GM10248 (cell line): ENCODE data around the gene PLCH1.
"Not testable (repeated sequence)": the region's sequence is repeated elsewhere in the genome, so short reads cannot be mapped to it uniquely, and the experiment has no call there.

ENCODE experiments used
- CTCF ChIA-PET: fragments of 300-600 bp; sonication (Branson Sonifier 250); formaldehyde crosslinking; extraction: SDS; loops from one replicate; lab custom pipeline; 2021; ENCODE audit warnings: antibody characterized with exemption; lab: Yijun Ruan, JAX
- POLR2A ChIA-PET: fragments of 350-650 bp; sonication (Branson Sonifier 250); formaldehyde crosslinking; extraction: SDS; loops from one replicate; lab custom pipeline; 2020; ENCODE audit warnings: antibody characterized with exemption; lab: Yijun Ruan, JAX
- DNase-seq: peaks from one replicate; pipeline ENCODE4 v3.0.0; 2012; ENCODE audit errors: extremely low spot score
- CTCF ChIP-seq: IDR thresholded peaks from 2 replicates; pipeline ENCODE4 v1.5.1; 2012; ENCODE audit warnings: mild to moderate bottlenecking, low read depth; ENCODE audit errors: extremely low read depth, missing control alignments, control extremely low read depth

Gene PLCH1

DNA sequence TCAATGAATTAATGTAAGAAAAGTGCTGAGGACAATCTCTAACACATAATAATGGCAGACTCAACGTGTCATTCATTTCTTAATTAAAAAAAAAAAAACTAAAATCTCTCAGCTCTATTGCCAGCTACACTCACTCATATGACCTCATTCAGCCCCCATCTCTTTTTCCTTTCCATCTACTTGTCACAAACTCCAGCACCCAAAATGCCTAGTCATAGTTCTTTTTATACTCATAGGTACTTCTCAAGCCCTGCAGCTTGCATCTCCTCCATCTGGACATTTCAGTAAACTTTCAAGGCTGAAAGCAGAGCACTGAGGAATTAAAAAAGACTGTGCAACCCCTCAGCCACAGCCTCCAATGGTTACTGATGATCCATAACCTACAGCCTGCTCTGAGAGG, 109.8 kb downstream of the PLCH1 start:
- TF ChIP-seq CTCF = no peak
- POLR2A ChIA-PET = no interaction called here
- DNase-seq = no peak
- CTCF ChIA-PET = no interaction called here

DNA sequence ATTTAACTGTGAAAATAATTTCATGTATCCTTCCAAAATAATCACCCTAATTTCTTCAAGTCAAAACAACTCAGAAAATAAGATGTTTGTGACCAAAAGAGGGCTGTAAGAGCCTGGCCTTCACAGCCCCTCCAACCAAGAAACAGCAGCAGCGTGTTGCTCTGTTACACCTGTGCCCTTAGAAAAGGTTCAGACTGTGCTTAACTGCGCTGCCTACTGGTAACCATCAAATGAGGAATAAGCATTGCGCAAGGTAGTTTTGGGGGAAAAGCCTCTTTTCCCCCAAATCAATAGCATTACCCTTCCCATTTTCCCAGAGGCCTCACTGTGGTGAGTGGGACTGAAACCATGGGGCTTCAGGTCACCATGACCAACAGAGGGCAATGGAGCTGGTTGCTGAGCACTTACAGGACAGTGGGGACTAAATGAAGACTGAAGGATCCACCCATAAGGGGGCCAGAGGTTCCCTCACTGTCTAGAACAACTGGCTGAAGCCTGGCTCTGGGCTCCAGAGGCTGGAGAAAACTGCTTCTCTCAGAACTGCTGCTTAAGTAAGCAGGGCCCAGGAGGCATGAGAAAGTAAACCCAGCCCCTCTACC, 110.7 kb downstream of the PLCH1 start:
- ChIA-PET POLR2A (no interaction called here), CTCF (no interaction called here)
- TF ChIP-seq CTCF = no peak
- DNase-seq = no peak

- ChIA-PET CTCF (interaction anchor here (1.3 kb wide), 1 partner anchor 249 kb away, joined by 3 read pairs; no protein-coding TSS in a partner anchor), POLR2A (no interaction called here)
- TF ChIP-seq CTCF = no peak
- no peak for DNase-seq
Observed at GRCh38 chr3:155631323-155632019, 113.4 kb downstream of the PLCH1 start.

GRCh38 chr3:155629556-155629955, 115.3 kb downstream of the PLCH1 start:
- DNase-seq = no peak
- CTCF ChIA-PET = no interaction called here
- TF ChIP-seq CTCF = no peak
- POLR2A ChIA-PET = no interaction called here

DNA sequence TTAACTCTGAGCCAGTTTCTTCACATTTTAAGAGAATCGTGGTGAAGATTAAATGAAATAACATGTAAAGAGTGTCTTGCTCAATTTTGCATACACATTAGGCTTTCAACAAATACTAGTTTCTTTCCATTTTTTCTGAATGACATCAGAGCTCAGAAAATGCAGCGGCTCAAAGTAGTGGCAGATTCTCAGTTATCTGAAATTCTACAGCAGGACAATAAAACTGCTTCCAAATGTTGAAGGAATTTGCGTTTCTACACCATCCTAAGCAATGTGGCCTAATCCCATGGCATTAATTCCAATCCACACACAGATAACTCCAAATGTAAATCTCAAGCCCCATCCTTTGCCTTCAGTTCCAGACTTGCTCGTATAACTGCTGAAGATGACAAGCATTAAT, 115.8 kb downstream of the PLCH1 start:
- no peak for DNase-seq
- TF ChIP-seq CTCF = no peak
- CTCF ChIA-PET = no interaction called here
- POLR2A ChIA-PET = no interaction called here

DNA sequence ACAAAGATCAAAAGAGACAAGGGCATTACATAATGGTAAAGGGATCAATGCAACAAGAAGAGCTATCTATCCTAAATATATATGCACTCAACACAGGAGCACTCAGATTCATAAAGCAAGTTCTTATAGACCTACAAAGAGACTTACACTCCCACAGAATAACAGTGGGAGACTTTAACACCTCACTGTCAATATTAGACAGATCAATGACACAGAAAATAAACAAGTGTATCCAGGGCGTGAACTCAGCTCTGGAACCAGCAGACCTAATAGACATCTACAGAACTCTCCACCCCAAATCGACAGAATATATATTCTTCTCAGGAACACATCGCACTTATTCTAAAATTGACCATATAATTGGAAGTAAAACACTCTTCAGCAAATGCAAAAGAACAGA, 122.2 kb downstream of the PLCH1 start:
- CTCF ChIA-PET, POLR2A ChIA-PET, DNase-seq: not testable (repeated sequence)

GRCh38 chr3:155620552-155620951, 124.3 kb downstream of the PLCH1 start:
- CTCF ChIA-PET, DNase-seq, POLR2A ChIA-PET: not testable (repeated sequence)
